GM23248 (cell line): ENCODE measurements around the gene TAB3.

Source experiments
- EZH2 ChIP-seq: fragments of 200-600 bp; sonication (generic); IDR thresholded peaks from 2 replicates; pipeline ENCODE4 v1.6.1; 2018; ENCODE audit warnings: antibody characterized with exemption, mild to moderate bottlenecking; ENCODE audit not compliant: insufficient read depth, poor library complexity, severe bottlenecking
- EZH2phosphoT487 ChIP-seq: fragments of 200-600 bp; sonication (generic); IDR thresholded peaks from 2 replicates; pipeline ENCODE4 v1.6.1; 2018; ENCODE audit warnings: antibody characterized with exemption, moderate library complexity, mild to moderate bottlenecking, low read depth; ENCODE audit not compliant: insufficient read depth

GRCh38 chrX:30880058-30880457 lies 9.0 kb downstream of the TAB3 start:
- no peak for TF ChIP-seq EZH2phosphoT487
- no peak for TF ChIP-seq EZH2
